ENCODE data around the gene DHRSX.

The DHRSX gene

DNA sequence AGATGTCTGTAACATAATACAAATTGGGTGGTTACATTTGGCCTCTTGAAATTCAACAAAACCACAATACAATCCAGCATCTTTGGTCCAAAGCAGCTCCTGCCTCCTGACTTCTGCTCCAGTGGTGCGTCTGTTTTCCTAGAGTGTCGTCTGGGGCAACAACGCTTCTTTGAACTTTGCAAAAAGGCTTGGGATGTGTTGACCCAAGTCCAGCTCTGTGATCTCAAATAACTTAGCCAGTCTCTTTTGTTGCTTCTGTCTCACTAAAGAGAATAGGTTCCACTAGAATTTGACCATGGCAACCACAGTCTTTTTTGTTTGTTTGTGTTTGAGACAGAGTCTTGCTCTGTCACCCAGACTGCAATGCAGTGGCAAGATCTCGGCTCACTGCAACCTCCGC is 324.0 kb downstream of the DHRSX start:
- no peaks in the 10 kb centered on the region; the same call in 1 of the 2 replicates for H3K9me3 ChIP-seq (ENCODE audit: insufficient read depth, low read length)
- no peak overlapping the region for H3K4me3 ChIP-seq (ENCODE audit: insufficient read length, low read depth)
- TF ChIP-seq SUZ12 (IDR thresholded peaks at IDR 0.05; ENCODE audit: extremely low read depth, insufficient read depth, insufficient read length) (no peak), YY1 (IDR thresholded peaks at IDR 0.05; ENCODE audit: insufficient read depth, insufficient read length) (no peak), ZNF274 (IDR thresholded peaks at IDR 0.05; ENCODE audit: low read depth, low read length) (no peak)
- DNase-seq (ENCODE audit: low read depth, low spot score) = no peak
- H3K9ac ChIP-seq (ENCODE audit: insufficient read length, low read depth) = no peak overlapping the region
- H3K4me1 ChIP-seq (ENCODE audit: insufficient read depth, insufficient read length) = peaks cover 8% of the 10 kb centered on the region
- no peaks in the 10 kb centered on the region for H3K36me3 ChIP-seq (ENCODE audit: insufficient read depth, insufficient read length, low read length)
- H3K27me3 ChIP-seq (ENCODE audit: insufficient read depth, insufficient read length) = no peaks in the 10 kb centered on the region

DNA sequence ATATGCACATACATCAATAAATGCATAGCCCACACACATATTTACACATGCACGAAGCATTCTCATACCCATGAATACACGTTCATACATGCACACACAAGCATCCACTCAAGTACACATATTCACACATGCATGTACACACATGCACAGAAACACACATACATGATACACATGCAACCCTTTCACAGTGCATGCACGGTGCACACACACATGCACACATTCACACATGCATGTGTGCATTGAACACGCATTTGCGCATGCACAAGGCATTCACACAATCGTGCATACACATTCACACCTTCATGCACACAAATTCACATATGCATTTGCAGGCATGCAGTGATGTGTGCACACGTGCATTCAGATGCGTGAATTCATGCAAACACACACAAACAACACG is 324.5 kb downstream of the DHRSX start:
- no peak overlapping the region for H3K9ac ChIP-seq (ENCODE audit: insufficient read length, low read depth)
- peaks cover 8% of the 10 kb centered on the region for H3K4me1 ChIP-seq (ENCODE audit: insufficient read depth, insufficient read length)
- H3K27me3 ChIP-seq (ENCODE audit: insufficient read depth, insufficient read length) = no peaks in the 10 kb centered on the region
- TF ChIP-seq ZNF274 (IDR thresholded peaks at IDR 0.05; ENCODE audit: low read depth, low read length) = no peak
- no peak for TF ChIP-seq SUZ12 (IDR thresholded peaks at IDR 0.05; ENCODE audit: extremely low read depth, insufficient read depth, insufficient read length)
- no peak for TF ChIP-seq YY1 (IDR thresholded peaks at IDR 0.05; ENCODE audit: insufficient read depth, insufficient read length)
- no peaks in the 10 kb centered on the region; the same call in 1 of the 2 replicates for H3K9me3 ChIP-seq (ENCODE audit: insufficient read depth, low read length)
- H3K4me3 ChIP-seq (ENCODE audit: insufficient read length, low read depth) = no peak overlapping the region
- no peak for DNase-seq (ENCODE audit: low read depth, low spot score)
- H3K36me3 ChIP-seq (ENCODE audit: insufficient read depth, insufficient read length, low read length) = no peaks in the 10 kb centered on the region

DNA sequence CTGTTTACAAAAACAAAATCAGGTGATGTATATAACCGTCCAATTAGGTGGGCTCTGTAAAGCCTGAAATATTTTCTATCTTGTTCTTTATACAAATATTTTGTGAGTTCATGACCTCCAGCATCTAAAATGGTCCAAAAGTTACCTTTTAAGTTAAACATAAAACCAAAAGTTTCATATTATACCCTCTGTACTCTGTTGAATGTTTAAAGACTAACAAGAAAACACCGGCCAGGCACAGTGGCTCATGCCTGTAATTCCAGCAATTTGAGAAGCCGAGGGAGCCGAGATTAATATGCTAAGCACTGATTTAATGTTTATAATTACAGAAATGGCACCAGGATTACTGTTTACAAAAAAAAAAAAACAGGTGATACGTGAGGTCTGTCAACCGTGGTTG is 328.4 kb downstream of the DHRSX start:
- no peaks in the 10 kb centered on the region for H3K9me3 ChIP-seq (ENCODE audit: insufficient read depth, low read length)
- TF ChIP-seq SUZ12 (IDR thresholded peaks at IDR 0.05; ENCODE audit: extremely low read depth, insufficient read depth, insufficient read length) (no peak), ZNF274 (IDR thresholded peaks at IDR 0.05; ENCODE audit: low read depth, low read length) (no peak), YY1 (IDR thresholded peaks at IDR 0.05; ENCODE audit: insufficient read depth, insufficient read length) (no peak)
- H3K36me3 ChIP-seq (ENCODE audit: insufficient read depth, insufficient read length, low read length) = no peaks in the 10 kb centered on the region
- H3K9ac ChIP-seq (ENCODE audit: insufficient read length, low read depth) = no peak overlapping the region
- no peak for DNase-seq (ENCODE audit: low read depth, low spot score)
- H3K4me3 ChIP-seq (ENCODE audit: insufficient read length, low read depth) = no peak overlapping the region
- no peaks in the 10 kb centered on the region for H3K27me3 ChIP-seq (ENCODE audit: insufficient read depth, insufficient read length)
- peaks cover 4% of the 10 kb centered on the region for H3K4me1 ChIP-seq (ENCODE audit: insufficient read depth, insufficient read length)
